CD4-positive, alpha-beta T cell treated with Interleukin-15 for 4 hours (primary cell): ENCODE measurements around the gene ARHGAP26.
"Not testable (repeated sequence)": the region's sequence is repeated elsewhere in the genome, so short reads cannot be mapped to it uniquely, and the experiment has no call there.

Source experiments
- DNase-seq: peaks from one replicate; pipeline ENCODE4 v3.0.0-alpha.2; 2020; ENCODE audit warnings: low spot score

The ARHGAP26 gene

GRCh38 chr5:142934051-142934762 lies 164.0 kb downstream of the ARHGAP26 start:
- DNase-seq: no peak

- DNase-seq: no peak
Observed at GRCh38 chr5:142935014-142935413, 164.8 kb downstream of the ARHGAP26 start.

- DNase-seq: no peak
Observed at GRCh38 chr5:142937374-142937773, 167.2 kb downstream of the ARHGAP26 start.

GRCh38 chr5:142938266-142938880 lies 168.2 kb downstream of the ARHGAP26 start:
- no peak for DNase-seq

- DNase-seq: no peak
Observed at GRCh38 chr5:142939006-142939405, 168.8 kb downstream of the ARHGAP26 start.

GRCh38 chr5:142939884-142940283 lies 169.7 kb downstream of the ARHGAP26 start:
- no peak for DNase-seq

GRCh38 chr5:142941245-142941644 lies 171.1 kb downstream of the ARHGAP26 start:
- no peak for DNase-seq

GRCh38 chr5:142942901-142943300 lies 172.7 kb downstream of the ARHGAP26 start:
- no peak for DNase-seq

- no peak for DNase-seq
Observed at GRCh38 chr5:142944140-142944539, 174.0 kb downstream of the ARHGAP26 start.

GRCh38 chr5:142945321-142945720 lies 175.1 kb downstream of the ARHGAP26 start:
- no peak for DNase-seq

- no peak for DNase-seq
Observed at GRCh38 chr5:142945845-142946244, 175.7 kb downstream of the ARHGAP26 start.

GRCh38 chr5:142946547-142947426 lies 176.6 kb downstream of the ARHGAP26 start:
- no peak for DNase-seq

- DNase-seq: no peak
Observed at GRCh38 chr5:142947427-142947709, 177.2 kb downstream of the ARHGAP26 start.

GRCh38 chr5:142952229-142952628 lies 182.1 kb downstream of the ARHGAP26 start:
- DNase-seq: peak; percentile 14

- not testable (repeated sequence) for DNase-seq
Observed at GRCh38 chr5:142952871-142953270, 182.7 kb downstream of the ARHGAP26 start.

- DNase-seq: no peak
Observed at GRCh38 chr5:142954455-142954854, 184.3 kb downstream of the ARHGAP26 start.

GRCh38 chr5:142955628-142956027 lies 185.5 kb downstream of the ARHGAP26 start:
- no peak for DNase-seq

GRCh38 chr5:142957528-142957927 lies 187.4 kb downstream of the ARHGAP26 start:
- no peak for DNase-seq

GRCh38 chr5:142958944-142959682 lies 188.9 kb downstream of the ARHGAP26 start:
- no peak for DNase-seq

GRCh38 chr5:142959683-142960657 lies 189.8 kb downstream of the ARHGAP26 start:
- DNase-seq: no peak
